GM19193 (cell line): ENCODE results near the gene LASP1NB.

Experiments used
- POLR2A ChIP-seq: IDR thresholded peaks from 4 replicates; pipeline ENCODE4 v1.6.1; 2011; ENCODE audit not compliant: insufficient read depth, insufficient read length; ENCODE audit errors: extremely low read depth

The LASP1NB gene

DNA sequence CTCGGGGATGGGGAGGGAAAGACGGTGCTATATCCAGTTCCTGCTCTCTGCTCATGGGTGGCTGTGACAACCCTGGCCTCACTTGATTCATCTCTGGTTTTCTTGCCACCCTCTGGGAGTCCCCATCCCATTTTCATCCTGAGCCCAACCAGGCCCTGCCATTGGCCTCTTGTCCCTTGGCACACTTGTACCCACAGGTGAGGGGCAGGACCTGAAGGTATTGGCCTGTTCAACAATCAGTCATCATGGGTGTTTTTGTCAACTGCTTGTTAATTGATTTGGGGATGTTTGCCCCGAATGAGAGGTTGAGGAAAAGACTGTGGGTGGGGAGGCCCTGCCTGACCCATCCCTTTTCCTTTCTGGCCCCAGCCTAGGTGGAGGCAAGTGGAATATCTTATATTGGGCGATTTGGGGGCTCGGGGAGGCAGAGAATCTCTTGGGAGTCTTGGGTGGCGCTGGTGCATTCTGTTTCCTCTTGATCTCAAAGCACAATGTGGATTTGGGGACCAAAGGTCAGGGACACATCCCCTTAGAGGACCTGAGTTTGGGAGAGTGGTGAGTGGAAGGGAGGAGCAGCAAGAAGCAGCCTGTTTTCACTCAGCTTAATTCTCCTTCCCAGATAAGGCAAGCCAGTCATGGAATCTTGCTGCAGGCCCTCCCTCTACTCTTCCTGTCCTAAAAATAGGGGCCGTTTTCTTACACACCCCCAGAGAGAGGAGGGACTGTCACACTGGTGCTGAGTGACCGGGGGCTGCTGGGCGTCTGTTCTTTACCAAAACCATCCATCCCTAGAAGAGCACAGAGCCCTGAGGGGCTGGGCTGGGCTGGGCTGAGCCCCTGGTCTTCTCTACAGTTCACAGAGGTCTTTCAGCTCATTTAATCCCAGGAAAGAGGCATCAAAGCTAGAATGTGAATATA, 4.8 kb upstream of the LASP1NB start:
- no peak for TF ChIP-seq POLR2A

DNA sequence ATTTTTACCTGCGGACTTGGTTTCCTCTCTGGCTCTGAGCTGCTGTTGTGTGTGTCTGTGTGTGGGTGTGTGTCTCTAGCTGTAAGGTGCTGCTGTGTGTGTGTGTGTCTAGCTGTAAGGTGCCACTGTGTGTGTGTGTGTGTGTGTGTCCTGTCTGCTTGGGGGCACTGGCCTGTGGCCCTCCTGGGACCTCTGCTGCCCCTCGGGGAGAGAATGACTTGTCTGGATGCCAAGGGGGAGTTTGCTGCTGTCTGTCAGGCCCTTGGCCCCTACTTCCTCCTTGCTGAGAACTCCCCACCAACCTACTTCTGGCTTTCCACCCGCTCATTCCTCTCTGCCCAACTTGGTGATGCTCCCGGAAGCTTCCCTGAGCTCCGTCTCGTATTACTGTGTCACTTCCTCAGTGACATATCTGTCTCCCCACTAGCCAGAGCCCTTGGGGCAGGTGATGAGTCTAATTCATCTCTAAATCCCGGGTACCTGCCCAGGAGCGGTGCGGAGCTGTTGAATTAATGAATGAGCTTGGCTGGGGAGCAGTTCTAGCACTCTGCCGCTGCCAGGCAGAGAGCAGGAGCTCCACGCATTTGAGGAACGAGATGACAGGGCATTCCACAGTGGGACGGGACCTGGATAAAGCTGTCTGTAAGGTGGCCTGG, 3.5 kb upstream of the LASP1NB start:
- no peak for TF ChIP-seq POLR2A

DNA sequence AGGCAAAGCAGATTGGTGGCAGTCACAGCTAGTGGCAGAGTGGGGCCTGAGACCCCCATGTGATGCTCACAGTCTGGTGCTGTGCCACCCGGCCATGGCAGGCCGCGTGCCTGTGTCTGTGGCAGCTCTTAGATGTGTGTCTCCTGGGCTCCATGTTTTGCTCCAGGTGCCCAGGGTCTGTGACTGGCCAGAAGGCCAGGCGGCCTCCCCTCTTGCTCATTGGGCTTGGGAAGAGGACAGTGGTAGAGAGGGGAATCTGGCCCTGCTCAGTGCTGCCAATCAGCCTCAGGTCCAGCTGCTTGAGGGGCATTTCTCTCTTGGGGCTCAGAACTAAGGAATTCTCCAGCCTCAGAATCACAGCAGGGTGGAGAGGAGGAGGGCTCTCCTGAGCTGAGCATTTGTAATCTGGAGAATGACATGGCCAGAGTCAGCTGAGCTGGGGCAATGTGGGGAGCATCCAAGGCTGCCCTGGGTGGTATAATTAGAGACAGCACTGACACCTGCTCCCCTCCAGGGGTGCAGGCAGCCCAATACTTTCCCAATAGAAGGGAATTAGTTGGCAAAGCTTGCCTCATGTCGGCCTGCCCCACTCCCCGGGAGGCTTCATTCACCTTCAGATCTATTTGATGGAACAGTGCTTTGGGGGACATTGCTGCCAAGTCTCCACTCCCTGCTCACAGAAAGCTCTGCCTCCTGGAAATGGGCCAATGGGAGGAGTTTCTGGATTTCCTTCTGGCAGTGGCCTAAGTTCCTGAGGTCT, 2.7 kb upstream of the LASP1NB start:
- no peak for TF ChIP-seq POLR2A

DNA sequence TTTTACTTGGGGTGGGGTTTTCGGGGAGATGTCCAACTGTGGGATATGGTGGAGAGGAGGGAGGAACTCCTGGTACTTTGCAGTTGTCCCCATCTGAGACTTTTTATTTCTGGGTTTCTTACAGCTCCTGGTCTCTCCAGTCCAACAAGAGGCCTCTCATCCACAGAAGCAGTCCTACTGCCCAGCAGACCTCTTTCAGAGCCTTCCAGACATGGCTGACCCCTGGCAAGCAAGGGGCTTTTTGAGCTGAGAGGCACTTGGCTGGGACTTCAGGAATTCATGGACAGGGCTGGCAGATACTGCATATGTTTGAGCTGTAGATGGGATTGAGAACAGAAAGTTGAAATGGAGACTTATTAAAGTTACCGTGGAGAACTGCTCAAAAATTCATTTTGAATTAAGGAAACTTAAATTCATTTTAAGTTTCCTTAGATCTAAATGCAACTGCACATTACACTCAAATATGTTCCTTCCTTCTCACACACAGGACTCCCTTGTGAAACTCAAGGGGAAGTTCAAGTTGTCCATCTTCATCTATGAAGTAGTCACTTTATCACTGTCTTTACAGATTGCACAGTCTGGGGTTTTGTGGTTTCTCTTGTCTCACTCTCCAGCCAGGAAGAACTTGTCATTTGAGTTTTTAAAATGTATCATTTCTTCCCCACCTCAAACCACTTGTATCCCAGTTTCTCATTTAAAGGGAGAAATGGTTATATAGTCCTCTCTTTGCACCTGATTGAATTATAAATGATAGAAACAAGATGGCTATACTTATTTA, 1.1 kb downstream of the LASP1NB start:
- no peak for TF ChIP-seq POLR2A

DNA sequence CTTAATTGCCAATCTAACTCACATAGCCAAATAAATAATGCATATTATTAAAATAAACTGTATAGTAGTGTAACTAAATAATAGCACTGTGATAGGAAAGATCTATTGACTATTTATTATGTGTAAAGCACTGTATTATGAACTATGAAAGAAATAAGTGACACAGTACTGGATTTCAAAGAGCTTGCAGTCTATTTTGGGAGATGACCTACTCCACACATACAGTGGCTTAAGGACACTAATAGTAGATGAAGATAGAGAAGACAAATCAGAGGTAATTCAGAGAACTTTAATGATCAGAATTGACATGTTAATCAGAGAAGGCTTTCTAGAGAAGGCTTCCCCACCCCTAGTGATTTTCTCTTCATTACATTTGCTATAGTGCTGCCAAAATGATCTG, 14.6 kb downstream of the LASP1NB start:
- TF ChIP-seq POLR2A = no peak

DNA sequence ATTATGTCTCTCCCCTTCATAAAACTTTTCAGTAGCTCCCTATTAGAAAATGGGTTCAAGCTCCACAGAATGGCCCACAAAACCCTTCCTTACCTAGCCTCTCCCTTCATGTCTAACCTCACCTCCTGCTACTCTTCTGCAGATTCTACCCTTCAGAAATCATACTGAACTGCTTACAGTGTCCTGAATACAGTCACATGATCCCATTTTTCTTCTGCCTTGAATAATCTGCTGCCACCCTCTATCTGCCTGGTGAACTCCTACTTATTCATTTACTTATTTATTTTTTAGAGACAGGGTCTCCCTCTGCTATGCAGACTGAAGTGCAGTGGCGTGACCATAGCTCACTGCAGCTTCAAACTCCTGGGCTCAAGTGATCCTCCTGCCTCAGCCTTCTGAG, 15.0 kb downstream of the LASP1NB start:
- no peak for TF ChIP-seq POLR2A

DNA sequence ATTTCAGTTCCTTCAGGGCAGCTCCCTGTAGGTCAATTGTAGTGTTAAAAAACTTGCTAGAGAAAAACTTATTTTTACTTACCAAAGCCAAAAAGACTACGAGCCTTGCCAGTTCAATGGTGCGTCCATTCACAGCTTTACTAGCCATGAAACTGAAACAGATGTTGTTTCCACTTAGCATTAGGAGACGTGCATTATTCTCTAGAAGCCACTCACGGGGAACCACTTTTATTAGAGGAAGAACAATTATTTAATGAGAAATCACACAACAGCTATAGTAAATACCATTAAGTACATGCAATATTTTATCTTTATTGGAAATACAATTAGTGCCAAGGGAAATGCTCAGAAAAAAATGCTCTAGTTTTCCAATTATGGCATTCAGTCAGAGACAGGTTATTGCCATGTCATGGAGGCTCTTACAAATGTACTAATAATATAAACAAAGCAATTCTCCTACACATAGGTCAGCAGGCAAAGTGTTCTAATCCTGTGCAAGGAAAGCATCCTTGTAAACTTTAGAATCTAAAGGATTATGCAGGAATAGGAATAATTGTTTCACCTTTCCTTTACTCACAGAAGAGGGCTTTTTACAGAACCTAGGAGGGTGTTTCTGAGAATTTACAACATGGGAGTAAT, 17.4 kb downstream of the LASP1NB start:
- TF ChIP-seq POLR2A = no peak

DNA sequence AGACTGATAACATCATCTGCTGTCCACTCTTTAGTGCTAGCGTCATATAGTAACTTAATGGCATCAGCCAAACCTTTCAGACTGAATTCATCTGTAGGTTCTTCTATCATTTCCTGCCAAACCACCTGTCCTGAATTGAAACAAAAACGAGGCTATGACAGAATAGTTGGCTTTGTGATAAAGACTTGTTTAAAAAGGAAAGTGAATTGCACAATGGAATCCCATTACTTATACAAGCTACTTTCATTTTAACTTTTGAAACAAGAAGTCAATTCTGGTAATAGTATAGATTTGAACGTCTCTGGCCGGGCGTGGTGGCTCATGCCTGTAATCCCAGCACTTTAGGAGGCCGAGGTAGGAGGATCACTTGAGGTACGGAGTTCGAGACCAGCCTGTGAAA, 18.2 kb downstream of the LASP1NB start:
- TF ChIP-seq POLR2A = no peak

DNA sequence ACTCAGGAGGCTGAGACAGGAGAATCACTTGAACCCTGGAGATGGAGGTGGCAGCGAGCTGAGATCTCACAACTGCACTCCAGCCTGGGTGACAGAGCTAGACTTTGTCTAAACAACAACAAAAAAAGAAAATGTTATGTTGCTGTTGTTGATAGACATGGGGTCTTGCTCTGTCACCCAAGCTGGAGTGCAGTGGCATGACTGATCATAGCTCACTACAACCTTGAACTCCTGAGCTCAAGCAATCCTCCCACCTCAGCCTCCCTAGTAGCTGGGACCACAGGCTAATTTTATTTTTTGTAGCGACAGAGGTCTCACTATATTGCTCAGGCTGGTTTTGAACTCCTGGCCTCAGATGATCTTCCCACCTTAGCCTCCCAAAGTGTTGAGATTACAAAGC, 21.8 kb downstream of the LASP1NB start:
- TF ChIP-seq POLR2A = no peak

DNA sequence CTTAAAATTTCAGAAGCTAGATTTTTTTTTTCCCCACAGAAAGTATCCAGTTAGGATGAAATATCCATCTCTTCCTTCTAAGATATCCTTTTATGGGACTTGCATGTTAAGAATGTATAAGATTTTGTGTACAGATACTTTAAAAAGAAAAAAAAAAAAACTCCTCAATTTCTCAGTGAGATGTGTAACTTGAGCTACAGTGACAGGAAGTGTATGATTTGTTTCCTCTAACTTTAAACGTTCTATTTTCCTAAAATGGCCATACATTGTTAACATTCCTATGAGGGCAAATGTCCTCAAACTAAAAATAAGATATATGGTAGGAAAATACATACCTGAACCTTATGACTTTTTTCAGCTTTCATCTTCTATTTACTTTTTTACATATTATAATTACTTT, 32.9 kb downstream of the LASP1NB start:
- TF ChIP-seq POLR2A = no peak

DNA sequence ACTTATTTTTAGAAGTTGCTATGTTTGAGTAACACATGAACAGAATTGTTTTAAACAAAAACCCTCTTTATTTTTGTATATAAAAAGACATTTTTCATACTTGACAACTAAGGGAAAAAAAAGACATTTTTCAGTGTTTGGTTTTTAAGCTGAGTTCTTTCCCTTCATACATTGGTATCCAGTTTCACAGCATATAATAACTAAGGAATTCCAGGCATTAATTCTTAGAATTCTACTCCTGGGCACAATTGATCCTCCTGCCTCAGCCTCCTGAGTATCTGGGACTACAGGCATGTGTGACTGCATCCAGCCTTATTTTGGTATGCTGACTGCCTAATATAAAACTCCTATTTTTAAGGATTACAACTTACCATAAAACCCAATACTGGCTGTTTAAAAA, 33.3 kb downstream of the LASP1NB start:
- TF ChIP-seq POLR2A = no peak

DNA sequence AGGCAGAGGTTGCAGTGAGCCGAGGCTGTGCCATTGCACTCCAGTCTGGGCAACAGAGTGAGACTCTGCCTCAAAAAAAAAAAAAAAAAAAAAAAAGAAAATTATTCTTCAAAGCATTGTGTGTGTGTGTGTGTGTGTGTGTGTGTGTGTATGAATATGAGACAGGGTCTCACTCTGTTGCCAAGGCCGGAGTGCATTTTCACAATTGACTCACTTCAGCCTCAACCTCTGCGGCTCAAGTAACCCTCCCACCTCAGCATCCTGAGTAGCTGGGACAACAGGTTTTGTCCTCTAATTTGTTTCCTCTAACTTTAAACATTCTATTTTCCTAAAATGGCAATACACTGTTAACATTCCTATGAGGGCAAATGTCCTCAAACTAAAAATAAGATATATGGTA, 34.1 kb downstream of the LASP1NB start:
- TF ChIP-seq POLR2A = no peak

DNA sequence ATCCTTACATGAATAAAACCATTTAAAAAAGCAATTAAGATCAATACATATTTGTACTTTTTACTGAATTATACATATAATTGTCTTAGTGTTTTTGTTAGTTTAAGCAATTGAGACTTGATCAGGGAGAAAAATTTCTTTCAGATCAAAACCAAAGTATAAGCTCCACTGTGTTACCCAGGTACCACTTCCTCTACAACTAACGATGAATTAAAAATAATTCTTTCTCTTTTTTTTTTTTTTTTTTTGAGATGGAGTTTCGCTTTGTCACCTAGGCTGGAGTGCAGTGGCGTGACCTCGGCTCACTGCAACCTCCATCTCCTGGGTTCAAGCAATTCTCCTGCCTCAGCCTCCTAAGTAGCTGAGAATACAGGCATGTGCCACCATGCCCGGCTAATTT, 35.0 kb downstream of the LASP1NB start:
- TF ChIP-seq POLR2A = no peak

DNA sequence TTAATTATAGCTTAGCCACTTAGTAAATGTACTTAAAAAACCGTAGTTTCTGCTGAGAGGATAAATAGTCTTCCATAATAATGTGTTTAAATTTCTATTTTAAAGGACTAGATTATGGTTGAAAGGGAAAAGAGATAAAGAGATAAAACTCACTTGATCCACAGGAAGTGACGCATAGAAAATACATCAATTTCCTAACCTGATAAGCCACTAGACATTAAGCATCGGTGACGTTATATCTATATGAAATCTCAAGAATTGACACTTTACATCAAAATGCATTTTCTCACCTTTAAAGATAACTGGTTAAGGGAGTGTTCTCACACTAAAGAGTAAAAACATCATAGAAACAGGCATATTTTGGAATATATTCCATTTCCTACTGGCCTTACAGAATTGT, 36.0 kb downstream of the LASP1NB start:
- no peak for TF ChIP-seq POLR2A
